Retinal pigment epithelial cell (primary cell): ENCODE results near the gene DDA1.
A peak's percentile ranks its signal among the peaks of the same experiment; 100 is the strongest.
"Not testable (repeated sequence)": the region's sequence is repeated elsewhere in the genome, so short reads cannot be mapped to it uniquely, and the experiment has no call there.

Source experiments
- DNase-seq: peaks from one replicate; pipeline ENCODE4 v3.0.0-alpha.2; 2010; ENCODE audit warnings: low read depth
- H3K4me3 ChIP-seq: 2 replicates; pipeline ENCODE4 v1.5.1; 2011; ENCODE audit warnings: mild to moderate bottlenecking, low read length, control low read depth, moderate library complexity
- CTCF ChIP-seq: conservative IDR thresholded peaks from 2 replicates; pipeline ENCODE4 v1.5.1; 2011; ENCODE audit warnings: low read depth, low read length, control low read depth, inconsistent platforms

DDA1 gene

GRCh38 chr19:17289489-17289888, 19.9 kb upstream of the DDA1 start:
- no peak for DNase-seq
- peak overlapping the region; percentile 14 for H3K4me3 ChIP-seq

GRCh38 chr19:17292301-17293074, 16.9 kb upstream of the DDA1 start:
- DNase-seq: no peak
- peak; percentile 83 for TF ChIP-seq CTCF
- H3K4me3 ChIP-seq: peak overlapping the region; percentile 52

More at GRCh38 chr19:17289489-17289888, 19.9 kb upstream of the DDA1 start:
- TF ChIP-seq CTCF: no peak

- H3K4me3 ChIP-seq: no peak overlapping the region
- TF ChIP-seq CTCF: no peak
- DNase-seq: no peak
These were observed 15.8 kb upstream of the DDA1 start for GRCh38 chr19:17293605-17294004.

GRCh38 chr19:17294051-17294891, 15.1 kb upstream of the DDA1 start:
- no peak for TF ChIP-seq CTCF
- DNase-seq: no peak
- H3K4me3 ChIP-seq: no peak overlapping the region

- H3K4me3 ChIP-seq, DNase-seq: not testable (repeated sequence)
These were observed 13.8 kb upstream of the DDA1 start for GRCh38 chr19:17295551-17295950.

GRCh38 chr19:17296273-17296672, 13.1 kb upstream of the DDA1 start:
- DNase-seq: no peak
- TF ChIP-seq CTCF: peak; percentile 15
- H3K4me3 ChIP-seq: no peak overlapping the region

- H3K4me3 ChIP-seq: no peak overlapping the region
- no peak for TF ChIP-seq CTCF
- no peak for DNase-seq
These were observed 12.4 kb upstream of the DDA1 start for GRCh38 chr19:17296976-17297375.
